Measurements from ENCODE around the gene PRSS57. TPM values are rescaled to one million over a fixed set of nuclear protein-coding genes. Genes with fewer than 3 reads are reported as not detected.

PRSS57 gene
- total RNA-seq, 2 experiments from 2014 or later: not detected

GRCh38 chr19:709196-709964 is 14.1 kb upstream of the PRSS57 start:
- Histone ChIP-seq H3K4me3 (ENCODE audit: low read depth, low read length, poor library complexity, severe bottlenecking) (no peak overlapping the region), H3K36me3 (ENCODE audit: insufficient read depth, low read length) (no peaks in the 10 kb centered on the region), H2AFZ (ENCODE audit: low read length) (no peak overlapping the region), H3K9me2 (ENCODE audit: insufficient read depth, low read length) (no peaks in the 10 kb centered on the region), H3K4me2 (ENCODE audit: low read length) (no peak overlapping the region), H3K27ac (ENCODE audit: low read depth, low read length, poor library complexity, severe bottlenecking) (no peak overlapping the region), H3K79me2 (ENCODE audit: insufficient read depth, low read depth, low read length) (no peaks in the 10 kb centered on the region), H3K4me1 (ENCODE audit: insufficient read depth, low read length, poor library complexity, severe bottlenecking) (peaks cover 2% of the 10 kb centered on the region), H3K9me3 (ENCODE audit: low read length) (no peaks in the 10 kb centered on the region), H4K20me1 (ENCODE audit: insufficient read depth, low read length) (no peaks in the 10 kb centered on the region)
- DNase-seq (ENCODE audit: low spot score): no peak
- no peak for TF ChIP-seq EZH2phosphoT487 (IDR thresholded peaks at IDR 0.05; ENCODE audit: borderline replicate concordance, low read depth, low read length)
- no peak for TF ChIP-seq CTCF (conservative IDR thresholded peaks at IDR 0.05; ENCODE audit: low read length)
- intact Hi-C loops (cut with micrococcal nuclease; ENCODE audit: unreplicated experiment): no loop called here
- no TSS peak for BruUV-seq (replicated peaks)
- CTCF ChIA-PET (ENCODE audit: unreplicated experiment): no interaction called here
- POLR2A ChIA-PET: no interaction called here

GRCh38 chr19:708154-709143 is 13.2 kb upstream of the PRSS57 start, which contains the start of gene PALM:
Gene PALM, plus strand, starts transcription at chr19:708935. Its CDS starts 212 bp downstream, at chr19:709147.
- intact Hi-C loops (cut with micrococcal nuclease; ENCODE audit: unreplicated experiment): no loop called here
- Histone ChIP-seq H3K27ac (ENCODE audit: low read depth, low read length, poor library complexity, severe bottlenecking) (no peak within 1 kb of the TSS), H3K9me2 (ENCODE audit: insufficient read depth, low read length) (no peaks in the 10 kb centered on the region), H3K4me3 (ENCODE audit: low read depth, low read length, poor library complexity, severe bottlenecking) (no peak within 1 kb of the TSS), H2AFZ (ENCODE audit: low read length) (no peak within 1 kb of the TSS), H4K20me1 (ENCODE audit: insufficient read depth, low read length) (no peaks in the 10 kb centered on the region), H3K9me3 (ENCODE audit: low read length) (no peaks in the 10 kb centered on the region), H3K4me2 (ENCODE audit: low read length) (no peak within 1 kb of the TSS), H3K79me2 (ENCODE audit: insufficient read depth, low read depth, low read length) (no peaks in the 10 kb centered on the region), H3K36me3 (ENCODE audit: insufficient read depth, low read length) (no peaks in the 10 kb centered on the region), H3K4me1 (ENCODE audit: insufficient read depth, low read length, poor library complexity, severe bottlenecking) (peaks cover 7% of the 10 kb centered on the region)
- ChIA-PET POLR2A (no interaction called here), CTCF (ENCODE audit: unreplicated experiment) (no interaction called here)
- no peak for DNase-seq (ENCODE audit: low spot score)
- TF ChIP-seq CTCF (conservative IDR thresholded peaks at IDR 0.05; ENCODE audit: low read length) (no peak), EZH2phosphoT487 (IDR thresholded peaks at IDR 0.05; ENCODE audit: borderline replicate concordance, low read depth, low read length) (no peak)
- BruUV-seq (replicated peaks): no TSS peak
